Measurements from ENCODE around the gene CDK5.

GRCh38 chr7:151094675-151095074, 37.0 kb upstream of the CDK5 start:
- TF ChIP-seq, protein P1, sequence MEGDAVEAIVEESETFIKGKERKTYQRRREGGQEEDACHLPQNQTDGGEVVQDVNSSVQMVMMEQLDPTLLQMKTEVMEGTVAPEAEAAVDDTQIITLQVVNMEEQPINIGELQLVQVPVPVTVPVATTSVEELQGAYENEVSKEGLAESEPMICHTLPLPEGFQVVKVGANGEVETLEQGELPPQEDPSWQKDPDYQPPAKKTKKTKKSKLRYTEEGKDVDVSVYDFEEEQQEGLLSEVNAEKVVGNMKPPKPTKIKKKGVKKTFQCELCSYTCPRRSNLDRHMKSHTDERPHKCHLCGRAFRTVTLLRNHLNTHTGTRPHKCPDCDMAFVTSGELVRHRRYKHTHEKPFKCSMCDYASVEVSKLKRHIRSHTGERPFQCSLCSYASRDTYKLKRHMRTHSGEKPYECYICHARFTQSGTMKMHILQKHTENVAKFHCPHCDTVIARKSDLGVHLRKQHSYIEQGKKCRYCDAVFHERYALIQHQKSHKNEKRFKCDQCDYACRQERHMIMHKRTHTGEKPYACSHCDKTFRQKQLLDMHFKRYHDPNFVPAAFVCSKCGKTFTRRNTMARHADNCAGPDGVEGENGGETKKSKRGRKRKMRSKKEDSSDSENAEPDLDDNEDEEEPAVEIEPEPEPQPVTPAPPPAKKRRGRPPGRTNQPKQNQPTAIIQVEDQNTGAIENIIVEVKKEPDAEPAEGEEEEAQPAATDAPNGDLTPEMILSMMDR (conservative IDR thresholded peaks at IDR 0.05 in 1 of 2, IDR thresholded peaks at IDR 0.05 in 1 of 2; ENCODE audit: low read depth in 1 of 2, low read length in 2 of 2) = no peak
- TF ChIP-seq EZH2 (IDR thresholded peaks at IDR 0.05; ENCODE audit: low read length, missing control alignments) = no peak

All from fibroblast of lung (primary cell).